Testis (tissue), 3 donors: ENCODE measurements around the gene NOXO1. TPM values are rescaled to one million over a fixed set of nuclear protein-coding genes. Genes with fewer than 3 reads are reported as not detected.
"Not testable (repeated sequence)": the region's sequence is repeated elsewhere in the genome, so short reads cannot be mapped to it uniquely, and the experiment has no call there.

ENCODE experiments used
- DNase-seq: peaks from one replicate; pipeline ENCODE4 v3.0.0-alpha.2; 2019
- H3K27ac ChIP-seq, 2 donors: fragments of 200-600 bp; sonication (generic); one replicate each; pipeline ENCODE4 v1.5.1; 2019
- H3K27me3 ChIP-seq: fragments of 200-600 bp; sonication (generic); one replicate; pipeline ENCODE4 v1.5.1; 2019
- H3K36me3 ChIP-seq: fragments of 200-600 bp; sonication (generic); one replicate; pipeline ENCODE4 v1.5.1; 2017; ENCODE audit warnings: low read depth; ENCODE audit errors: missing control alignments
- H3K4me1 ChIP-seq: fragments of 200-600 bp; sonication (generic); one replicate; pipeline ENCODE4 v1.5.1; 2019
- H3K4me3 ChIP-seq, 2 donors: fragments of 200-600 bp; sonication (generic); one replicate each; pipeline ENCODE4 v1.5.1; 2017 to 2019
- H3K9me3 ChIP-seq: fragments of 200-600 bp; sonication (generic); one replicate; pipeline ENCODE4 v1.5.1; 2017
- CTCF ChIP-seq, 3 experiments: fragments of 450-650 bp in 2 of 3; fragments of 200-600 bp in 1 of 3; sonication (generic) in 1 of 3; IDR thresholded peaks; one replicate each; pipeline ENCODE4 v1.5.1; 2016 to 2019; ENCODE audit warnings: antibody characterized with exemption in 3 of 3, mild to moderate bottlenecking in 2 of 3, moderate library complexity in 1 of 3
- POLR2A ChIP-seq: fragments of 450-650 bp; IDR thresholded peaks from one replicate; pipeline ENCODE4 v1.6.1; 2017; ENCODE audit warnings: antibody characterized with exemption, mild to moderate bottlenecking, moderate library complexity
- WGBS, 2 donors: methylation state at CpG; one replicate each; pipeline ENCODE4 v1.1.5; 2018; 5-methylcytosine and 5-hydroxymethylcytosine counted together
- intact Hi-C: fragments of 100-400 bp; cut with DNase I; formaldehyde crosslinking; loops from one replicate; pipeline ENCODE4 v1.15.1; 2023; ENCODE audit warnings: low total_unique reads
- polyA plus RNA-seq: library from polyadenylated mRNA; stranded (reverse); fragments of 350-450 nt; fragmentation: Illumina TruSeq; extraction: RNeasy Lipid Tissue Mini Kit (QIAGEN cat#74804); gene quantifications from one replicate; pipeline ENCODE4 v1.2.3, GENCODE V29; 2014; ENCODE audit warnings: low read depth, low replicate concordance; ENCODE audit not compliant: insufficient read depth
- total RNA-seq, 2 donors: library from RNA; depleted of rRNA; stranded (reverse); fragments of >200 nt; gene quantifications; one replicate each; pipeline ENCODE4 v1.2.3, GENCODE V29; 2016

The NOXO1 gene
- total and polyA plus RNA-seq, 3 donors from 2014 or later = 3.7 to 7.6 (median 4.8) TPM

- peaks cover 6% of the 10 kb centered on the region for H3K4me1 ChIP-seq
- H3K36me3 ChIP-seq = no peaks in the 10 kb centered on the region
- no peak for DNase-seq
- H3K4me3 ChIP-seq = no peak overlapping the region
- no peak for TF ChIP-seq POLR2A
- no peak for TF ChIP-seq CTCF (IDR thresholded peaks at IDR 0.05)
- no peaks in the 10 kb centered on the region for H3K27me3 ChIP-seq
- no peaks in the 10 kb centered on the region for H3K9me3 ChIP-seq
- 93% methylated on average over 20 to 24 of the region's 24 CpGs for WGBS, 2 donors
- no peak overlapping the region for H3K27ac ChIP-seq
- intact Hi-C loops = no loop called here
These were observed 34.1 kb upstream of the NOXO1 start for GRCh38 chr16:2015117-2015946.

GRCh38 chr16:2013527-2013926 is 32.3 kb upstream of the NOXO1 start:
- Histone ChIP-seq H3K27ac (no peak overlapping the region), H3K27me3 (no peaks in the 10 kb centered on the region), H3K4me3 (no peak overlapping the region), H3K9me3 (no peaks in the 10 kb centered on the region), H3K36me3 (no peaks in the 10 kb centered on the region), H3K4me1 (peaks cover 12% of the 10 kb centered on the region)
- intact Hi-C loops = no loop called here
- no peak for TF ChIP-seq POLR2A
- no peak for TF ChIP-seq CTCF (IDR thresholded peaks at IDR 0.05)
- DNase-seq = no peak
- WGBS, 2 donors = 83 to 89% methylated on average over 13 to 15 of the region's 15 CpGs

- H3K27me3 ChIP-seq, intact Hi-C loops: not testable (repeated sequence)
- WGBS, 2 donors = 84 to 89% methylated on average over 9 of the region's 9 CpGs
These were observed 30.5 kb upstream of the NOXO1 start for GRCh38 chr16:2011726-2012125.

GRCh38 chr16:2009791-2010510 is 28.7 kb upstream of the NOXO1 start, which contains the start of gene ZNF598:
TSS of gene ZNF598 (minus strand) at chr16:2009821.
- intact Hi-C loops = no loop called here
- Histone ChIP-seq H3K27ac (peak within 1 kb of the TSS; percentile 51 to 86), H3K4me3 (peak within 1 kb of the TSS; percentile 80 to 83), H3K27me3 (no peaks in the 10 kb centered on the region), H3K4me1 (peaks cover 32% of the 10 kb centered on the region), H3K36me3 (no peaks in the 10 kb centered on the region), H3K9me3 (no peaks in the 10 kb centered on the region)
- TF ChIP-seq CTCF (IDR thresholded peaks at IDR 0.05) (no peak), POLR2A (peak; percentile 20)
- WGBS, 2 donors = 2% methylated on average over 21 to 49 of the region's 52 CpGs
- DNase-seq = peak; percentile 87

More at GRCh38 chr16:2011726-2012125, 30.5 kb upstream of the NOXO1 start:
- H3K4me3 ChIP-seq, H3K36me3 ChIP-seq, DNase-seq, H3K9me3 ChIP-seq, H3K27ac ChIP-seq: not testable (repeated sequence)
- H3K4me1 ChIP-seq = peaks cover 27% of the 10 kb centered on the region

- Histone ChIP-seq H3K4me1 (peaks cover 39% of the 10 kb centered on the region), H3K27ac (peak overlapping the region in 1 of 2 donors; percentile 72), H3K36me3 (no peaks in the 10 kb centered on the region), H3K9me3 (no peaks in the 10 kb centered on the region), H3K27me3 (no peaks in the 10 kb centered on the region), H3K4me3 (peak overlapping the region; percentile 80 to 83)
- TF ChIP-seq POLR2A = no peak
- 2% methylated on average over 32 of the region's 55 CpGs; no CpG with 5 or more reads in 1 of the 2 donors for WGBS, 2 donors
- intact Hi-C loops = no loop called here
- DNase-seq = no peak
These were observed 28.0 kb upstream of the NOXO1 start for GRCh38 chr16:2009164-2009711.
